ENCODE data around the gene MEGF11.

Gene MEGF11

DNA sequence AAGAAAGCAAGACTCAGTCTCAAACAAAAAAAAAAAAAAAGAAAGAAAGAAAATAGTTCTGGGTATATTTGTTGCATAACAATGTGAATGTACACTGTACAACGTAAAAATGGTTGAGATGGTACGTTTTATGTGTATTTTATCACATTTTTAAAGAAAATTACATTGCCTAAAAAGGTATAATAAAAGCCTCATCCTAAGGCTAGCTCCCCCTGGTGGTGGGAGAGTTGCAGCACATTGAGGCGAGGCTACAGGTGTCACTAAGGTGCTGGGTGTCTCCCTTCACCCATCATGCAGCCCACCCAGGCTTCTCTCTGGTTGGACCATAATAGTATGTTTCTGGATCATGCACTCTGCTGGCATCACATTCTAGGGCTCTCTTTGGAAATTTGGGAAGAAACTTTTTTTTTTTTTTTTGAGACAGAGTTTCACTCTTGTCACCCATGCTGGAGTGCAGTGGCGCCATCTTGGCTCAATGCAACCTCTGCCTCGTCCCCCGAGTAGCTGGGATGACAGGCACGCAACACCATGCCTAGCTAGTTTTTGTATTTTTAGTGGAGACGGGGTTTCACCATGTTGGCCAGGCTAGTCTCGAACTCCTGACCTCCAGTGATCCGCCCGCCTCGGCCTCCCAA, 396.6 kb downstream of the MEGF11 start:
- TF ChIP-seq, protein P1, sequence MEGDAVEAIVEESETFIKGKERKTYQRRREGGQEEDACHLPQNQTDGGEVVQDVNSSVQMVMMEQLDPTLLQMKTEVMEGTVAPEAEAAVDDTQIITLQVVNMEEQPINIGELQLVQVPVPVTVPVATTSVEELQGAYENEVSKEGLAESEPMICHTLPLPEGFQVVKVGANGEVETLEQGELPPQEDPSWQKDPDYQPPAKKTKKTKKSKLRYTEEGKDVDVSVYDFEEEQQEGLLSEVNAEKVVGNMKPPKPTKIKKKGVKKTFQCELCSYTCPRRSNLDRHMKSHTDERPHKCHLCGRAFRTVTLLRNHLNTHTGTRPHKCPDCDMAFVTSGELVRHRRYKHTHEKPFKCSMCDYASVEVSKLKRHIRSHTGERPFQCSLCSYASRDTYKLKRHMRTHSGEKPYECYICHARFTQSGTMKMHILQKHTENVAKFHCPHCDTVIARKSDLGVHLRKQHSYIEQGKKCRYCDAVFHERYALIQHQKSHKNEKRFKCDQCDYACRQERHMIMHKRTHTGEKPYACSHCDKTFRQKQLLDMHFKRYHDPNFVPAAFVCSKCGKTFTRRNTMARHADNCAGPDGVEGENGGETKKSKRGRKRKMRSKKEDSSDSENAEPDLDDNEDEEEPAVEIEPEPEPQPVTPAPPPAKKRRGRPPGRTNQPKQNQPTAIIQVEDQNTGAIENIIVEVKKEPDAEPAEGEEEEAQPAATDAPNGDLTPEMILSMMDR (conservative IDR thresholded peaks at IDR 0.05; ENCODE audit: low read depth, low read length), result peak; percentile 94
- DNase-seq (ENCODE audit: low read depth), result peak; percentile 71
- no peak overlapping the region for H3K4me3 ChIP-seq (ENCODE audit: low read depth, low read length)

DNA sequence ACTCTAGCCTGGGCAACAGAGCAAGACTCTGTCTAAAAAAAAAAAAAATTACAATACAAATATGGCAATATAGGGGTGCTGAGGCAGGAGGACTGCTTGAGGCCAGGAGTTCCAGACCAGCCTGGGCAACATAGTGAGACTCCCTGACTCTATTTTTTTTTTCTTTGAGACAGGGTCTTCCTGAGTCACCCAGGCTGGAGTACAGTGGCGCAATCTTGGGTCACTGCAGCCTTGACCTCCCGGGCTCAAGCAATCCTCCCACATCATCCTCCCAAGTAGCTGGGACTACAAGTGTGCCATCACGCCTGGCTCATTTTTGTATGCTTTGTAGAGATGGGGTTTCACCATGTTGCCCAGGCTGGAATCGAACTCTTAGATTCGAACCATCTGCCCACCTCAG, 401.6 kb downstream of the MEGF11 start:
- TF ChIP-seq, protein P1 (conservative IDR thresholded peaks at IDR 0.05; ENCODE audit: low read depth, low read length), result no peak
- no peak overlapping the region for H3K4me3 ChIP-seq (ENCODE audit: low read depth, low read length)
- DNase-seq (ENCODE audit: low read depth), result no peak

DNA sequence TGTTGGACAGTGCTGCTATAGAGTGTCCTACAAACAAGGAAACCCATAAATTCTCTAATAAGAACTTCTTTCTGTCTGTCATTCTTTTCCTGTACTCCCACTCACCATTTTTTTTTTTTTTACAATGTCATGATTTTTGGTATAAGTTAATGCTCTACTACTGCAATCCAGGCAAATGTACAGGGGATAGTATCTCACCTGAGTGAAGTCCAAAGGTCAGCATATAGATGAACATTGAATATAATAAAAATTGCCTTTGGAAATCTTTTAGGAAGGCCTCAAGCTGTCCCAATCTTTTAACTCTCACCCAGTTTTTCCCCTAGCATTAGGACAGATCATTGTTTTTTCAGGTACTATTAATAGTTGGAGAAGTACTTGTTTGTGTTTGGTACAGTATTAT, 405.6 kb downstream of the MEGF11 start:
- no peak for DNase-seq (ENCODE audit: low read depth)
- no peak overlapping the region for H3K4me3 ChIP-seq (ENCODE audit: low read depth, low read length)
- TF ChIP-seq, protein P1 (conservative IDR thresholded peaks at IDR 0.05; ENCODE audit: low read depth, low read length), result no peak

DNA sequence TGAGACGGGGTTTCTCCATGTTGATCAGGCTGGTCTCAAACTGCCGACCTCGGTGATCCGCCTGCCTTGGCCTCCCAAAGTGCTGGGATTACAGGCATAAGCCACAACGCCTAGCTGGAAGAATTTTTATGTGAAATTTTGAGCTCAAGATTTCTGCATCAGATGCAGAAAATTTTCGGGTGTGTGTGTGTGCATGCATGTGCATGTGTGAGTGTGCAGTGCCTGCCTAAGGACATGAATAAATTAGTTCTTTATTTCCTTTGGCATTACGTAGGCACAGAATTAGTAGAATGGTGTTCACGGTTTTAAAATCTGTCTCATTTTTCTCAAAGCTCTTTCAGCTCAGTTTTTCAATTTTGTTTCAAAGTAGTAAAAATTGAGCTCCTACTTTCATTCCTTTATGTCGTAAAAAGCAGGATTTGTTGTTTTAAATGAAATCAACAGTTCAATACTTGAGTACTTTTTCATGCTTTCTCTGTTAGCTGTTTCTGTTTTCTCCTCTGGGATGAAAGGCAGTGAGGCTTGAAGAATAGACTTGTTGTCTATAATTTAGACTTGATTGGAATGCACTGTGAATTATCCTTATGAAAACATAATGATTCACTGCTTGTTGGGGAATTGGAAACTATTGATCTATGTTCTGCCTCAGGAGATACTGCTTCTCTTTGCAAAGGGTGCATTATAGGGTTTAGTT, 407.6 kb downstream of the MEGF11 start:
- no peak for DNase-seq (ENCODE audit: low read depth)
- TF ChIP-seq, protein P1 (conservative IDR thresholded peaks at IDR 0.05; ENCODE audit: low read depth, low read length), result no peak
- no peak overlapping the region for H3K4me3 ChIP-seq (ENCODE audit: low read depth, low read length)

Data from choroid plexus epithelial cell (primary cell).